Activated CD4-positive, CD25-positive, alpha-beta regulatory T cell treated with anti-CD3 and anti-CD28 coated beads, Interleukin-2, amount 50 U/mL, for 24 hours (primary cell): ENCODE measurements around the gene LHFPL4.
"Not testable (repeated sequence)": the region's sequence is repeated elsewhere in the genome, so short reads cannot be mapped to it uniquely, and the experiment has no call there.

Experiments used
- ATAC-seq, 2 donors: fragments of 150-1000 bp; cut with Tn5 transposase; one replicate each; pipeline ENCODE4 v1.10.0; 2021; ENCODE audit warnings: mild to moderate bottlenecking in 1 of 2, moderate library complexity in 1 of 2

The LHFPL4 gene

GRCh38 chr3:9553021-9553947, at the start of gene LHFPL4:
TSS of gene LHFPL4 (minus strand) at chr3:9553822. CDS start at chr3:9552679, 1,143 bp downstream.
- ATAC-seq, result no peak

GRCh38 chr3:9602620-9603019, 49.0 kb upstream of the LHFPL4 start:
- ATAC-seq, result no peak

GRCh38 chr3:9601006-9601581, 47.5 kb upstream of the LHFPL4 start:
- ATAC-seq, result not testable (repeated sequence)

DNA sequence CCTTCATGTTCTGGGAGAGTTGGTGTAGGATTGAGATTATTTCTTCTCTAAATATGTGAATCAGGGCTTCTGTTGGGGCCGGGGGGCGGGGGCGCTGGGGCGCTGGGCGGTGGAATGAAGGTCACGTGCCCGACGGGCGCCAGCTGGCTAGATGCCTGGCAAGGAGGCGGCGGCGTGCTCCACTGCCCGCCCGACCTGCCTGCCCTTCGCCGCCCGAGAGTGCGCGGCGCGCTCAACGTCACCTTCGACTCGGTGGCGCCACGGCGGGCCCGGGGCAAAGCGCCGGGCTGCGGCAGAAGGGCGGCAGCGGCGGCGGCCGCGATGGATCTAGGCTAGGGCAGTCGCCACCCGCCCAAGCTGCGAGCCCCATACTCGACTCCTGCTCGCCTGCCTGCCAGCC, 47.0 kb upstream of the LHFPL4 start:
- peak; percentile 27 to 35 for ATAC-seq

- no peak for ATAC-seq
These were observed 45.3 kb upstream of the LHFPL4 start for GRCh38 chr3:9598783-9599387.

DNA sequence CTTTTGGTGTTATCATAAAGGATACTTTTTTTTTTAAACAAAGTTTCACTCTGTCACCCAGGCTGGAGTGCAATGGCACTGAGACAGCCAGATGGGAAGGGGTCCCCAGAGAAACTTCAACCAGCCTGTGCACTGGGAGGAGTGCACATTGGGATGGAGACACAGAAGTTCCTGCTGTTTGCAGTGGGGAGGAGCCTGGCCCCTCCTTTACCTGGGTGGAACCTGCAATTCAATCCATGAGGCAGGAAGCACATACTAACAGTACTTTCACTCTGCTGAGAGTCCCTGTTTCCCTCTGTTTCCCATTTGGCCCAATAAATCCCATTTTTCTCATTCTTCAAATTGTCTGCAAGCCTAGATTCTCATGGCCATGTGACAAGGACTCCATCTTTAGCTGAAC, 42.3 kb upstream of the LHFPL4 start:
- no peak for ATAC-seq

- not testable (repeated sequence) for ATAC-seq
These were observed 38.2 kb upstream of the LHFPL4 start for GRCh38 chr3:9591781-9592180.

GRCh38 chr3:9590282-9590791, 36.7 kb upstream of the LHFPL4 start:
- no peak for ATAC-seq

GRCh38 chr3:9583792-9584191, 30.2 kb upstream of the LHFPL4 start:
- no peak for ATAC-seq

DNA sequence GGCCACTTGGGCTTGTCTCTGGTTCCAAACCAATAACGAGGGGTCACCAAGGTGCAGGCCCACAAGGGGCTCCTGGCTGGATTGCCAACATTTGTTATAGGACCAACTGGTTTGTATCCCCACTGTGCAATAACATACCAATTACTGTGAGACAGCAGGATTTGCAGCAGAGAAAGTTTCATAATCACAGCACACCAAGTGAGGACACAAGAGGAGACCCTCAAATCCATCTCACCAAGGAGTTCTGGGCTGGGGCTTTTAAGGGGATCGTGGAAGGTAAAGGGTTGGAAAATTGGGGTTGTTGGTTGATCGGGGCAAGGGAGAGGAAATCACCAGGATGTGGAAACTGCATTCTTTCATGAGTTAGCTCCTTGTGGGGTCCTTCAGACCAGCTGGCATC, 29.7 kb upstream of the LHFPL4 start:
- ATAC-seq, result no peak

- no peak for ATAC-seq
These were observed 28.7 kb upstream of the LHFPL4 start for GRCh38 chr3:9582332-9582731.

DNA sequence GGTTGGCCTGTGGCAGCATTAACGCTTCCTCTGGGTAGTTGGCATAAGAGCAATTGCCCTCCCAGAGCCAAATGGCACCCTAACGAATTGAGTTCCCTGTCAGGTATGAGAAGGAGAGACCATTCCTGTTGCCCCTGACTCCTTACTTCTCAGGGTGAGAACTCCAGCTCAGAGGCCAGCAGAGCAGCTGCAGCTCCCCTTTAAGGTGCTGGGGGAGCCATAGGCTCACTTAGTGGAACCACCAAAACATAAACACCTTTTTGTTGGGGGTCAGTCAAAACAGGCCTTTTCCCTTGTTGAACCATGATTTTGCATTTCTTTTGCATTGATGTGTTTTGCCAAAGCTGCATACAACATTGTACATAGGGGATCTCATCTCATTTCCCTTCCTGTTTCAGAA, 28.1 kb upstream of the LHFPL4 start:
- ATAC-seq, result no peak

- no peak for ATAC-seq
These were observed 15.4 kb upstream of the LHFPL4 start for GRCh38 chr3:9569054-9569453.

DNA sequence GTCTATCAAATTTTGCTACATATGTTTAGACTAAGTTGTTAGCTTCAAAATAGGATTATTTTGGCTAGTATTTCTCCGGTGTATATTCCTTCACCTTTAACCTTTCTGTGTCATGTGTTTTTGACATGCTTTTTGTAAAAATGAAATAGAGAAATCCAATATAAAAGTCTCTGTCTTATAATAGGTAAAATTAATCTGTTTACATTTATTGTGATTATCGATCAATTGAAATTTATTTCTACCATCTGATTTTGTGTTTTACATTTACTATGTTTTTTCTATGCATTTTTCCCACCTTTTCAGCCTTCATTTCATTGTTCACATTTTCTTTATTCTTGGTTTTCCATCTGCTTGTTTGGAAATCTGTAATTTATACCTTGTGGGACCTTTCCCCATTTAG, 11.7 kb upstream of the LHFPL4 start:
- ATAC-seq, result no peak

GRCh38 chr3:9563851-9564250, 10.2 kb upstream of the LHFPL4 start:
- no peak for ATAC-seq

DNA sequence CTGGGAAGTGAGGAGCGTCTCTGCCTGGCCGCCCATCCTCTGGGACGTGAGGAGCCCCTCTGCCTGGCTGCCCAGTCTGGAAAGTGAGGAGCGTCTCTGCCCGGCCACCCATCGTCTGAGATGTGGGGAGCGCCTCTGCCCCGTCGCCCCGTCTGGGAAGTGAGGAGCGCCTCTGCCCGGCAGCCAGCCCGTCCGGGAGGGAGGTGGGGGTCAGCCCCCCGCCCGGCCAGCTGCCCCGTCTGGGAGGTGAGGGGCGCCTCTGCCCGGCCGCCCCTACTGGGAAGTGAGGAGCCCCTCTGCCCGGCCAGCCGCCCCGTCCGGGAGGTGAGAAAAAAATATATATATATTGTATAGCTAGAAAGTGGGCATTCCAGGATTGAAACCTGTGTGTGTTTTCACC, 6.4 kb upstream of the LHFPL4 start:
- not testable (repeated sequence) for ATAC-seq

DNA sequence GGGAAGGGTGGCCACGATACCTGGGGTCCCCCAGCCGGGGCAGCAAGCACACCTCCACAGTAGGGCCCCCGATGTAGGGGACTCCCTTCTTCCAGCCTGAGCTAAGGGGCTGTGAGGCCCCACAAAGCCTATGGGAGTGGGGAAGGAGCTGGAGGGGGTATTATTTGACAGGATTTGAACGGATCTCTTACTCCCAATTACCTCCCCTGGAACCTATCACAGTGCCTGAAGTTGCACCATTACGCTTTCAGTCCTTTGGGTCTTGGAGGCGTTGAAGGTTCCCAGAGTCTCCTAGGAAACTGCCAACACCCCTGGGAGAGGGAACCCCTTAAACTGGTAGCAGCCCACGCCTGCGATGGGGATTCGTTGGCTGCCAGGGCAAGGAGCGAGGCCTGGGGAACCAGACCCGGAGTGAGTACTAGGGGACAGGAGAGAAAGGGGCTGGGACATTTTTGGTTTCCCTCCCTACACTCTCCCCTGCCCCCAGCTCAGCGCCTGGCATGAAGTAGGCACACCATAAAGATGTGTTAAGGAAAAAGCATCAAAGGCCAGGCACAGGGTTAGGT, 409 bp upstream of the LHFPL4 start:
- ATAC-seq, result no peak

DNA sequence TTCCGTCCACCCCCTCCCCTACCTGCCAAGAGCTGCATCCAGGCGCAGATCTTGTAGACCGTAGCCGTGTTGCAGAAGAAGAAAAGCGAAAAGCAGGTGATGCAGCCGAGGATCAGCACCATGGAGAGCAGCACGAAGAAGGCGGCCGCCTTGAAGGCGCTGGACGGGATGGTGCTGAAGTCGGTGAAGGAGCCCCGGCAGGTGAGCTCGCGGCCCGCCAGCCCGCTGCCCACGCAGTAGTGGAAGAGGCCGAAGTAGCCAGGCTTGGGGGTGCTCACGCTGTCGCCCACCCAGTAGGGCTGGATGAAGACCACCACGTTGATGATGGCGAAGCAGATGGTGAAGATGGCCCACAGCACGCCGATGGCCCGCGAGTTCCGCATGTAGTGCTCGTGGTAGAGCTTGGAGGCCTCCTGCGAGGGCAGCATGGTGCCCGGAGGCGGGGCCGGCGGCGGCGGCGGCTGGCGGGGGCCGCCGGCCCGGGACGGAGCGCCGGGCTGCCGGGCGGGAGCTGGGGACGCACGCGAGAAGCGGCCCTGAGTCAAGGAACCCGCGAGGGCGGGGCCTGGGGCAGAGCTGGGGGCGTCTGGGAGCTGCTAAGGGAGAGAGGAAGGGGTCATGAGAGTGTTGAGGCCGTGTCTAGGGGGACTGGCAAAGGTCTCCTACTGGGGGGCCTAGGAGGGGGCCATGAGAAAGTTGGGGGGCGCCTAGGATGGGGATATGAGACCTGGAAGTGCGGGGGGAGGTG, 1.2 kb downstream of the LHFPL4 start:
- ATAC-seq, result no peak

GRCh38 chr3:9550999-9551398, 2.6 kb downstream of the LHFPL4 start:
- ATAC-seq, result no peak

- no peak for ATAC-seq
These were observed 4.0 kb downstream of the LHFPL4 start for GRCh38 chr3:9549600-9549999.

- no peak for ATAC-seq
These were observed 4.6 kb downstream of the LHFPL4 start for GRCh38 chr3:9548991-9549390.

DNA sequence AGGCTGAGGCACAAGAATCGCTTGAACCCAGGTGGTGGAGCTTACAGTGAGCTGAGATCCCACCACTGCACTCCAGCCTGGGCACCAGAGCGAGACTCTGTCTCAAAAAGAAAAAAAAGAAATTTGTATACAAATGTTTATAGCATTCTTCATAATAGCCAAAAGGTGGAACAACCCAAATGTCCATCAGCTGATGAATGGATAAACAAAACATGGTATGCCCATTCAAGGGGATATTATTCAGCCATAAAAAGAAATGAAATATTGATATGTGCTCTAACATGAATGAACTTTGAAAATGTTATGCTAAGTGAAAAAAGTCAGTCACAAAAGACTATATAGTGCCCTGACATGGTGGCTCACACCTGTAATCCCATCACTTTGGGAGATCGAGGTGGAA, 11.4 kb downstream of the LHFPL4 start:
- ATAC-seq, result no peak

- ATAC-seq, result no peak
These were observed 17.4 kb downstream of the LHFPL4 start for GRCh38 chr3:9536212-9536611.
